ENCODE data around the gene TMEM203. TPM values are rescaled to one million over a fixed set of nuclear protein-coding genes. Genes with fewer than 3 reads are reported as not detected.

TMEM203 gene
- total RNA-seq, 1 donor: 40.2 TPM

- H3K4me3 ChIP-seq (ENCODE audit: low read depth, low read length): no peak overlapping the region
- TF ChIP-seq CTCF (IDR thresholded peaks at IDR 0.05; ENCODE audit: insufficient read depth, low read depth, low read length): no peak
- DNase-seq (ENCODE audit: low read depth): no peak
Observed at GRCh38 chr9:137195525-137196220, 9.8 kb downstream of the TMEM203 start.

GRCh38 chr9:137194909-137195308 is 10.5 kb downstream of the TMEM203 start:
- DNase-seq (ENCODE audit: low read depth): no peak
- TF ChIP-seq CTCF (IDR thresholded peaks at IDR 0.05; ENCODE audit: insufficient read depth, low read depth, low read length): no peak

GRCh38 chr9:137194388-137194787 is 11.1 kb downstream of the TMEM203 start:
- no peak for TF ChIP-seq CTCF (IDR thresholded peaks at IDR 0.05; ENCODE audit: insufficient read depth, low read depth, low read length)
- H3K4me3 ChIP-seq (ENCODE audit: low read depth, low read length): no peak overlapping the region
- DNase-seq (ENCODE audit: low read depth): no peak

More at GRCh38 chr9:137194909-137195308, 10.5 kb downstream of the TMEM203 start:
- H3K4me3 ChIP-seq (ENCODE audit: low read depth, low read length): no peak overlapping the region

- no peak for TF ChIP-seq CTCF (IDR thresholded peaks at IDR 0.05; ENCODE audit: insufficient read depth, low read depth, low read length)
- no peak overlapping the region for H3K4me3 ChIP-seq (ENCODE audit: low read depth, low read length)
- no peak for DNase-seq (ENCODE audit: low read depth)
Observed at GRCh38 chr9:137193771-137194170, 11.7 kb downstream of the TMEM203 start.

GRCh38 chr9:137192859-137193258 is 12.6 kb downstream of the TMEM203 start:
- no peak overlapping the region for H3K4me3 ChIP-seq (ENCODE audit: low read depth, low read length)
- DNase-seq (ENCODE audit: low read depth): no peak
- TF ChIP-seq CTCF (IDR thresholded peaks at IDR 0.05; ENCODE audit: insufficient read depth, low read depth, low read length): no peak

- no peak for DNase-seq (ENCODE audit: low read depth)
- no peak overlapping the region for H3K4me3 ChIP-seq (ENCODE audit: low read depth, low read length)
- no peak for TF ChIP-seq CTCF (IDR thresholded peaks at IDR 0.05; ENCODE audit: insufficient read depth, low read depth, low read length)
Observed at GRCh38 chr9:137192448-137192780, 13.0 kb downstream of the TMEM203 start.
